ENCODE results near the gene CCDC88C.

Gene CCDC88C

GRCh38 chr14:91317381-91318308 is 100.0 kb downstream of the CCDC88C start:
- Histone ChIP-seq H3K4me3 (IDR thresholded peaks at IDR 0.05; ENCODE audit: insufficient read depth, low read depth, low read length) (no peak overlapping the region), H3K4me1 (ENCODE audit: low read depth, poor library complexity, severe bottlenecking) (peaks cover 8% of the 10 kb centered on the region), H3K9ac (no peak overlapping the region), H3K27me3 (ENCODE audit: insufficient read depth, low read depth) (no peaks in the 10 kb centered on the region), H3K79me2 (ENCODE audit: insufficient read depth, low read depth) (no peaks in the 10 kb centered on the region), H2AFZ (ENCODE audit: low read depth) (no peak overlapping the region), H3K27ac (no peak overlapping the region), H3K36me3 (ENCODE audit: insufficient read depth) (no peaks in the 10 kb centered on the region), H4K20me1 (ENCODE audit: insufficient read depth) (no peaks in the 10 kb centered on the region), H3K4me2 (no peak overlapping the region; the same call in 1 of the 2 replicates)
- TF ChIP-seq CTCF (conservative IDR thresholded peaks at IDR 0.05; ENCODE audit: low read depth, low read length), result no peak

GRCh38 chr14:91316761-91317160 is 100.9 kb downstream of the CCDC88C start:
- Histone ChIP-seq H3K4me1 (ENCODE audit: low read depth, poor library complexity, severe bottlenecking) (peaks cover 8% of the 10 kb centered on the region), H3K27ac (no peak overlapping the region), H3K27me3 (ENCODE audit: insufficient read depth, low read depth) (no peaks in the 10 kb centered on the region), H3K79me2 (ENCODE audit: insufficient read depth, low read depth) (no peaks in the 10 kb centered on the region), H3K4me2 (no peak overlapping the region), H2AFZ (ENCODE audit: low read depth) (no peak overlapping the region), H3K9ac (no peak overlapping the region), H3K4me3 (IDR thresholded peaks at IDR 0.05; ENCODE audit: insufficient read depth, low read depth, low read length) (no peak overlapping the region), H3K36me3 (ENCODE audit: insufficient read depth) (no peaks in the 10 kb centered on the region), H4K20me1 (ENCODE audit: insufficient read depth) (no peaks in the 10 kb centered on the region)
- TF ChIP-seq CTCF (conservative IDR thresholded peaks at IDR 0.05; ENCODE audit: low read depth, low read length), result no peak

GRCh38 chr14:91315844-91316267 is 101.8 kb downstream of the CCDC88C start:
- H3K9ac ChIP-seq, result no peak overlapping the region
- no peak overlapping the region for H3K4me2 ChIP-seq
- peaks cover 8% of the 10 kb centered on the region for H3K4me1 ChIP-seq (ENCODE audit: low read depth, poor library complexity, severe bottlenecking)
- H3K36me3 ChIP-seq (ENCODE audit: insufficient read depth), result no peaks in the 10 kb centered on the region
- H4K20me1 ChIP-seq (ENCODE audit: insufficient read depth), result no peaks in the 10 kb centered on the region
- H3K79me2 ChIP-seq (ENCODE audit: insufficient read depth, low read depth), result no peaks in the 10 kb centered on the region
- no peak for TF ChIP-seq CTCF (conservative IDR thresholded peaks at IDR 0.05; ENCODE audit: low read depth, low read length)
- H3K4me3 ChIP-seq (IDR thresholded peaks at IDR 0.05; ENCODE audit: insufficient read depth, low read depth, low read length), result no peak overlapping the region
- H2AFZ ChIP-seq (ENCODE audit: low read depth), result no peak overlapping the region
- H3K27ac ChIP-seq, result no peak overlapping the region
- H3K27me3 ChIP-seq (ENCODE audit: insufficient read depth, low read depth), result no peaks in the 10 kb centered on the region

- Histone ChIP-seq H3K9ac (no peak overlapping the region), H3K36me3 (ENCODE audit: insufficient read depth) (no peaks in the 10 kb centered on the region), H3K27ac (no peak overlapping the region), H3K4me3 (IDR thresholded peaks at IDR 0.05; ENCODE audit: insufficient read depth, low read depth, low read length) (no peak overlapping the region), H3K4me2 (no peak overlapping the region), H3K4me1 (ENCODE audit: low read depth, poor library complexity, severe bottlenecking) (peaks cover 8% of the 10 kb centered on the region), H4K20me1 (ENCODE audit: insufficient read depth) (no peaks in the 10 kb centered on the region), H3K27me3 (ENCODE audit: insufficient read depth, low read depth) (no peaks in the 10 kb centered on the region), H2AFZ (ENCODE audit: low read depth) (no peak overlapping the region), H3K79me2 (ENCODE audit: insufficient read depth, low read depth) (no peaks in the 10 kb centered on the region)
- no peak for TF ChIP-seq CTCF (conservative IDR thresholded peaks at IDR 0.05; ENCODE audit: low read depth, low read length)
Measured at GRCh38 chr14:91313852-91314251, 103.8 kb downstream of the CCDC88C start.

Measured in KMS-11 (cell line).